Astrocyte (in vitro differentiated cells and primary cell): ENCODE data around the gene GPN3. TPM values are rescaled to one million over a fixed set of nuclear protein-coding genes. Genes with fewer than 3 reads are reported as not detected.
"Not testable (repeated sequence)": the region's sequence is repeated elsewhere in the genome, so short reads cannot be mapped to it uniquely, and the experiment has no call there.

Experiments
- DNase-seq: peaks from one replicate; pipeline ENCODE4 v3.0.0-alpha.2; 2010; ENCODE audit warnings: low read depth
- FAIRE-seq: peaks from 2 replicates; lab custom pipeline; 2011; peaks lifted over from hg19 to GRCh38; lab: Jason Lieb, UNC
- H2AFZ ChIP-seq: 2 replicates; pipeline ENCODE4 v1.6.0; 2012; ENCODE audit warnings: low read depth, low read length, inconsistent platforms
- H3K27ac ChIP-seq: 2 replicates; pipeline ENCODE4 v1.5.1; 2011; ENCODE audit warnings: low read depth, low read length, inconsistent platforms
- H3K27me3 ChIP-seq: 2 replicates; pipeline ENCODE4 v1.6.0; 2011; ENCODE audit warnings: low read length, inconsistent platforms; ENCODE audit not compliant: insufficient read depth
- H3K36me3 ChIP-seq: 2 replicates; pipeline ENCODE4 v1.5.1; 2011; ENCODE audit warnings: low read length, inconsistent platforms; ENCODE audit not compliant: insufficient read depth
- H3K4me1 ChIP-seq: 2 replicates; pipeline ENCODE4 v1.5.1; 2011; ENCODE audit warnings: low read length, inconsistent platforms; ENCODE audit not compliant: insufficient read depth
- H3K4me2 ChIP-seq: 2 replicates; pipeline ENCODE4 v1.6.0; 2012; ENCODE audit warnings: low read length, inconsistent platforms
- H3K4me3 ChIP-seq: 2 replicates; pipeline ENCODE4 v1.5.1; 2011; ENCODE audit warnings: low read depth, mild to moderate bottlenecking, low read length, inconsistent platforms; ENCODE audit not compliant: insufficient read depth
- H3K79me2 ChIP-seq: 2 replicates; pipeline ENCODE4 v1.6.0; 2012; ENCODE audit warnings: mild to moderate bottlenecking, low read length, inconsistent platforms; ENCODE audit not compliant: insufficient read depth
- H3K9ac ChIP-seq: 2 replicates; pipeline ENCODE4 v1.6.0; 2012; ENCODE audit warnings: mild to moderate bottlenecking, low read length, inconsistent platforms
- H3K9me3 ChIP-seq: 2 replicates; pipeline ENCODE4 v1.5.1; 2012; ENCODE audit warnings: low read depth, mild to moderate bottlenecking, low read length, inconsistent platforms; ENCODE audit not compliant: insufficient read depth
- H4K20me1 ChIP-seq: 2 replicates; pipeline ENCODE4 v1.6.0; 2012; ENCODE audit warnings: low read length, inconsistent platforms; ENCODE audit not compliant: insufficient read depth
- H3K27ac Mint-ChIP-seq: one replicate; pipeline ENCODE4 v1.8.0; 2021; ENCODE audit warnings: mild to moderate bottlenecking, mixed read lengths; ENCODE audit not compliant: unreplicated experiment
- H3K27me3 Mint-ChIP-seq: one replicate; pipeline ENCODE4 v1.8.0; 2021; ENCODE audit warnings: low read depth, mixed read lengths; ENCODE audit not compliant: unreplicated experiment
- H3K36me3 Mint-ChIP-seq: one replicate; pipeline ENCODE4 v1.8.0; 2021; ENCODE audit warnings: low read depth, mixed read lengths; ENCODE audit not compliant: unreplicated experiment
- H3K4me1 Mint-ChIP-seq: one replicate; pipeline ENCODE4 v1.8.0; 2021; ENCODE audit warnings: low read depth, mixed read lengths; ENCODE audit not compliant: unreplicated experiment
- H3K4me3 Mint-ChIP-seq: one replicate; pipeline ENCODE4 v1.8.0; 2021; ENCODE audit warnings: mild to moderate bottlenecking, moderate library complexity, mixed read lengths; ENCODE audit not compliant: unreplicated experiment
- H3K9me3 Mint-ChIP-seq: one replicate; pipeline ENCODE4 v1.8.0; 2021; ENCODE audit warnings: mild to moderate bottlenecking, mixed read lengths; ENCODE audit not compliant: unreplicated experiment
- CTCF ChIP-seq: IDR thresholded peaks from 2 replicates; pipeline ENCODE4 v1.5.1; 2011; ENCODE audit warnings: low read depth, mild to moderate bottlenecking, inconsistent platforms, low read length, moderate library complexity; ENCODE audit not compliant: insufficient read depth
- EZH2 ChIP-seq: IDR thresholded peaks from 2 replicates; pipeline ENCODE4 v1.6.1; 2012; ENCODE audit warnings: mild to moderate bottlenecking, low read length, inconsistent platforms; ENCODE audit not compliant: insufficient read depth
- total RNA-seq: library from RNA; stranded (reverse); gene quantifications from 2 replicates; pipeline ENCODE4 v1.2.1, GENCODE V29; 2021

Gene GPN3
- total RNA-seq, 1 donor from 2014 or later: 19.5 TPM

GRCh38 chr12:110431957-110432587 lies 36.0 kb downstream of the GPN3 start:
- Histone ChIP-seq H3K79me2 (no peaks in the 10 kb centered on the region), H3K9me3 (no peaks in the 10 kb centered on the region), H3K4me3 (no peak overlapping the region), H2AFZ (no peak overlapping the region), H3K27me3 (no peaks in the 10 kb centered on the region), H3K4me2 (peak overlapping the region; percentile 83), H3K36me3 (peaks cover 8% of the 10 kb centered on the region), H3K9ac (peak overlapping the region; percentile 78), H4K20me1 (no peaks in the 10 kb centered on the region), H3K27ac (no peak overlapping the region), H3K4me1 (no peaks in the 10 kb centered on the region)
- no peaks in the 10 kb centered on the region for H3K27me3 Mint-ChIP-seq
- H3K4me1 Mint-ChIP-seq: no peaks in the 10 kb centered on the region
- no peaks in the 10 kb centered on the region for H3K9me3 Mint-ChIP-seq
- FAIRE-seq (no peak), DNase-seq (no peak)
- peaks cover 2% of the 10 kb centered on the region for H3K36me3 Mint-ChIP-seq
- no peak overlapping the region for H3K27ac Mint-ChIP-seq
- TF ChIP-seq EZH2 (no peak), CTCF (no peak)
- no peak overlapping the region for H3K4me3 Mint-ChIP-seq

- not testable (repeated sequence) for H3K9me3 Mint-ChIP-seq, H3K36me3 ChIP-seq, H3K9ac ChIP-seq
These were observed 38.4 kb downstream of the GPN3 start for GRCh38 chr12:110429676-110430075.

GRCh38 chr12:110426406-110426805 lies 41.7 kb downstream of the GPN3 start:
- FAIRE-seq (no peak), DNase-seq (no peak)
- Histone ChIP-seq H3K4me2 (no peak overlapping the region), H3K9ac (no peak overlapping the region), H3K27ac (no peak overlapping the region), H3K27me3 (no peaks in the 10 kb centered on the region), H3K9me3 (no peaks in the 10 kb centered on the region), H3K4me1 (peaks cover 3% of the 10 kb centered on the region), H2AFZ (no peak overlapping the region), H3K4me3 (no peak overlapping the region), H3K79me2 (no peaks in the 10 kb centered on the region), H3K36me3 (no peaks in the 10 kb centered on the region), H4K20me1 (no peaks in the 10 kb centered on the region)
- Mint-ChIP-seq H3K27me3 (no peaks in the 10 kb centered on the region), H3K4me1 (no peaks in the 10 kb centered on the region), H3K27ac (no peak overlapping the region), H3K36me3 (no peaks in the 10 kb centered on the region), H3K4me3 (no peak overlapping the region), H3K9me3 (no peaks in the 10 kb centered on the region)
- TF ChIP-seq CTCF: no peak
- TF ChIP-seq EZH2: no peak

More at GRCh38 chr12:110429676-110430075, 38.4 kb downstream of the GPN3 start:
- H3K4me2 ChIP-seq, H3K27me3 ChIP-seq, H3K36me3 Mint-ChIP-seq, FAIRE-seq, H3K79me2 ChIP-seq, H3K4me1 ChIP-seq, H3K27ac Mint-ChIP-seq, H3K27me3 Mint-ChIP-seq, H3K4me3 ChIP-seq, H4K20me1 ChIP-seq, H3K4me1 Mint-ChIP-seq, H3K4me3 Mint-ChIP-seq, H3K27ac ChIP-seq, DNase-seq, H2AFZ ChIP-seq, H3K9me3 ChIP-seq: not testable (repeated sequence)
